Measurements from ENCODE around the gene RXRB. TPM values are rescaled to one million over a fixed set of nuclear protein-coding genes. Genes with fewer than 3 reads are reported as not detected.

RXRB gene
- total and polyA plus RNA-seq, 2 of the 13 experiments (the other 11 are each of a cell fraction or from before 2014, with no cell fraction given): 26.7 to 55.7 TPM

DNA sequence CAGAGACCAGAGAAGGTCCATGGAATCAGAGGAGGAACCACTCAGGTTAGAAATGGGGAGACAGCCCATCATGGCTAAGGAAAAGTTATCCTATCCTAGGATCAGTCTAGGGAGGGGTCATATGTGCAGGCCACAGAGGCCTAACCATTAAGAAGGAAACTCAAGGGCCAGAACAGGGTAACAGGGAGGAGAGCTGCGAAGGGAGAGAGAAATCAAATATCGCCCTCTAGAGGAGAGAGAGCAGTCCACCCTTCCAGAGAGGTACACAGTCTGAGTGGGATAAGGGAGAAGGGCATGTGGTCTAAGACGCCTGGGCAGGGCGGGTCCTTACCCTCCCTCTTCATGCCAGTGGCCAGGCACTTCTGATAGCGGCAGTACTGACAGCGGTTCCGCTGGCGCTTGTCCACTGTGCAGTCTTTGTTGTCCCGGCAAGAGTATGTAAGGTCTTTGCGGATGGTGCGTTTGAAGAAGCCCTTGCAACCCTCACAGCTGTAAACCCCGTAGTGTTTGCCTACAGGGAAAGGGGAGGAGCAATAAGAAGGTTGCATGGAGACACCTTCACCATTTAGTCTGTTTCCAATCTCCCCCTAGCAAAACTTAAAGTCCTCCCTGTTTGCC lies 2.9 kb downstream of the RXRB start (continued):
- TF ChIP-seq, protein P1, sequence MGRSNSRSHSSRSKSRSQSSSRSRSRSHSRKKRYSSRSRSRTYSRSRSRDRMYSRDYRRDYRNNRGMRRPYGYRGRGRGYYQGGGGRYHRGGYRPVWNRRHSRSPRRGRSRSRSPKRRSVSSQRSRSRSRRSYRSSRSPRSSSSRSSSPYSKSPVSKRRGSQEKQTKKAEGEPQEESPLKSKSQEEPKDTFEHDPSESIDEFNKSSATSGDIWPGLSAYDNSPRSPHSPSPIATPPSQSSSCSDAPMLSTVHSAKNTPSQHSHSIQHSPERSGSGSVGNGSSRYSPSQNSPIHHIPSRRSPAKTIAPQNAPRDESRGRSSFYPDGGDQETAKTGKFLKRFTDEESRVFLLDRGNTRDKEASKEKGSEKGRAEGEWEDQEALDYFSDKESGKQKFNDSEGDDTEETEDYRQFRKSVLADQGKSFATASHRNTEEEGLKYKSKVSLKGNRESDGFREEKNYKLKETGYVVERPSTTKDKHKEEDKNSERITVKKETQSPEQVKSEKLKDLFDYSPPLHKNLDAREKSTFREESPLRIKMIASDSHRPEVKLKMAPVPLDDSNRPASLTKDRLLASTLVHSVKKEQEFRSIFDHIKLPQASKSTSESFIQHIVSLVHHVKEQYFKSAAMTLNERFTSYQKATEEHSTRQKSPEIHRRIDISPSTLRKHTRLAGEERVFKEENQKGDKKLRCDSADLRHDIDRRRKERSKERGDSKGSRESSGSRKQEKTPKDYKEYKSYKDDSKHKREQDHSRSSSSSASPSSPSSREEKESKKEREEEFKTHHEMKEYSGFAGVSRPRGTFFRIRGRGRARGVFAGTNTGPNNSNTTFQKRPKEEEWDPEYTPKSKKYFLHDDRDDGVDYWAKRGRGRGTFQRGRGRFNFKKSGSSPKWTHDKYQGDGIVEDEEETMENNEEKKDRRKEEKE (IDR thresholded peaks at IDR 0.05): no peak
- TF ChIP-seq ZNF292 (CRISPR knock-in tag; IDR thresholded peaks at IDR 0.05; ENCODE audit: borderline replicate concordance, low read depth): no peak
- TF ChIP-seq, protein P2, sequence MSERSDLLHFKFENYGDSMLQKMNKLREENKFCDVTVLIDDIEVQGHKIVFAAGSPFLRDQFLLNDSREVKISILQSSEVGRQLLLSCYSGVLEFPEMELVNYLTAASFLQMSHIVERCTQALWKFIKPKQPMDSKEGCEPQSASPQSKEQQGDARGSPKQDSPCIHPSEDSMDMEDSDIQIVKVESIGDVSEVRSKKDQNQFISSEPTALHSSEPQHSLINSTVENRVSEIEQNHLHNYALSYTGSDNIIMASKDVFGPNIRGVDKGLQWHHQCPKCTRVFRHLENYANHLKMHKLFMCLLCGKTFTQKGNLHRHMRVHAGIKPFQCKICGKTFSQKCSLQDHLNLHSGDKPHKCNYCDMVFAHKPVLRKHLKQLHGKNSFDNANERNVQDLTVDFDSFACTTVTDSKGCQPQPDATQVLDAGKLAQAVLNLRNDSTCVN (CRISPR knock-in tag; IDR thresholded peaks at IDR 0.05; ENCODE audit: borderline replicate concordance): 0 out of 2 replicates have a peak, but pooled peaks have one; percentile 10
- no peak for TF ChIP-seq ZNF781 (CRISPR knock-in tag; IDR thresholded peaks at IDR 0.05; ENCODE audit: borderline replicate concordance, not compliant biosample characterization)
- TF ChIP-seq CHD4 (IDR thresholded peaks at IDR 0.05; ENCODE audit: borderline replicate concordance, low read length): peak; percentile 77; the same call in 1 of the 2 replicates
- TF ChIP-seq KDM2A (CRISPR knock-in tag; IDR thresholded peaks at IDR 0.05; ENCODE audit: borderline replicate concordance, low read depth): peak; percentile 43; the same call in 1 of the 2 replicates
- TF ChIP-seq, protein P3, sequence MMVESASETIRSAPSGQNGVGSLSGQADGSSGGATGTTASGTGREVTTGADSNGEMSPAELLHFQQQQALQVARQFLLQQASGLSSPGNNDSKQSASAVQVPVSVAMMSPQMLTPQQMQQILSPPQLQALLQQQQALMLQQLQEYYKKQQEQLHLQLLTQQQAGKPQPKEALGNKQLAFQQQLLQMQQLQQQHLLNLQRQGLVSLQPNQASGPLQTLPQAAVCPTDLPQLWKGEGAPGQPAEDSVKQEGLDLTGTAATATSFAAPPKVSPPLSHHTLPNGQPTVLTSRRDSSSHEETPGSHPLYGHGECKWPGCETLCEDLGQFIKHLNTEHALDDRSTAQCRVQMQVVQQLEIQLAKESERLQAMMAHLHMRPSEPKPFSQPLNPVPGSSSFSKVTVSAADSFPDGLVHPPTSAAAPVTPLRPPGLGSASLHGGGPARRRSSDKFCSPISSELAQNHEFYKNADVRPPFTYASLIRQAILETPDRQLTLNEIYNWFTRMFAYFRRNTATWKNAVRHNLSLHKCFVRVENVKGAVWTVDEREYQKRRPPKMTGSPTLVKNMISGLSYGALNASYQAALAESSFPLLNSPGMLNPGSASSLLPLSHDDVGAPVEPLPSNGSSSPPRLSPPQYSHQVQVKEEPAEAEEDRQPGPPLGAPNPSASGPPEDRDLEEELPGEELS (CRISPR knock-in tag; IDR thresholded peaks at IDR 0.05): 0 out of 2 replicates have a peak, but pooled peaks have one; percentile 6
- no peak for TF ChIP-seq ZNF563 (CRISPR knock-in tag; IDR thresholded peaks at IDR 0.05)
- no peak for TF ChIP-seq POLR2A (IDR thresholded peaks at IDR 0.05; ENCODE audit: insufficient read depth in 1 of 2, low read depth in 2 of 2, low read length in 2 of 2)
- TF ChIP-seq, protein P4, sequence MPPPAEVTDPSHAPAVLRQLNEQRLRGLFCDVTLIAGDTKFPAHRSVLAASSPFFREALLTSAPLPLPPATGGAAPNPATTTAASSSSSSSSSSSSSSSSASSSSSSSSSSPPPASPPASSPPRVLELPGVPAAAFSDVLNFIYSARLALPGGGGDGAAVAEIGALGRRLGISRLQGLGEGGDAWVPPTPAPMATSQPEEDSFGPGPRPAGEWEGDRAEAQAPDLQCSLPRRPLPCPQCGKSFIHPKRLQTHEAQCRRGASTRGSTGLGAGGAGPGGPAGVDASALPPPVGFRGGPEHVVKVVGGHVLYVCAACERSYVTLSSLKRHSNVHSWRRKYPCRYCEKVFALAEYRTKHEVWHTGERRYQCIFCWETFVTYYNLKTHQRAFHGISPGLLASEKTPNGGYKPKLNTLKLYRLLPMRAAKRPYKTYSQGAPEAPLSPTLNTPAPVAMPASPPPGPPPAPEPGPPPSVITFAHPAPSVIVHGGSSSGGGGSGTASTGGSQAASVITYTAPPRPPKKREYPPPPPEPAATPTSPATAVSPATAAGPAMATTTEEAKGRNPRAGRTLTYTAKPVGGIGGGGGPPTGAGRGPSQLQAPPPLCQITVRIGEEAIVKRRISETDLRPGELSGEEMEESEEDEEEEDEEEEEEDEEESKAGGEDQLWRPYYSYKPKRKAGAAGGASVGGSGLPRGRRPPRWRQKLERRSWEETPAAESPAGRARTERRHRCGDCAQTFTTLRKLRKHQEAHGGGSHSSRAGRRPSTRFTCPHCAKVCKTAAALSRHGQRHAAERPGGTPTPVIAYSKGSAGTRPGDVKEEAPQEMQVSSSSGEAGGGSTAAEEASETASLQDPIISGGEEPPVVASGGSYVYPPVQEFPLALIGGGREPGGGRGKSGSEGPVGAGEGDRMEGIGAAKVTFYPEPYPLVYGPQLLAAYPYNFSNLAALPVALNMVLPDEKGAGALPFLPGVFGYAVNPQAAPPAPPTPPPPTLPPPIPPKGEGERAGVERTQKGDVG (CRISPR knock-in tag; IDR thresholded peaks at IDR 0.05; ENCODE audit: borderline replicate concordance): 0 out of 2 replicates have a peak, but pooled peaks have one; percentile 51
- TF ChIP-seq, protein P5, sequence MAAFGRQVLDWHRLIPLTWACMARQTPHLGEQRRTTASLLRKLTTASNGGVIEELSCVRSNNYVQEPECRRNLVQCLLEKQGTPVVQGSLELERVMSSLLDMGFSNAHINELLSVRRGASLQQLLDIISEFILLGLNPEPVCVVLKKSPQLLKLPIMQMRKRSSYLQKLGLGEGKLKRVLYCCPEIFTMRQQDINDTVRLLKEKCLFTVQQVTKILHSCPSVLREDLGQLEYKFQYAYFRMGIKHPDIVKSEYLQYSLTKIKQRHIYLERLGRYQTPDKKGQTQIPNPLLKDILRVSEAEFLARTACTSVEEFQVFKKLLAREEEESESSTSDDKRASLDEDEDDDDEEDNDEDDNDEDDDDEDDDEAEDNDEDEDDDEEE (CRISPR knock-in tag; IDR thresholded peaks at IDR 0.05): peak; percentile 89
- TF ChIP-seq DNMT1 (CRISPR knock-in tag; IDR thresholded peaks at IDR 0.05): no peak
- TF ChIP-seq, protein P6, sequence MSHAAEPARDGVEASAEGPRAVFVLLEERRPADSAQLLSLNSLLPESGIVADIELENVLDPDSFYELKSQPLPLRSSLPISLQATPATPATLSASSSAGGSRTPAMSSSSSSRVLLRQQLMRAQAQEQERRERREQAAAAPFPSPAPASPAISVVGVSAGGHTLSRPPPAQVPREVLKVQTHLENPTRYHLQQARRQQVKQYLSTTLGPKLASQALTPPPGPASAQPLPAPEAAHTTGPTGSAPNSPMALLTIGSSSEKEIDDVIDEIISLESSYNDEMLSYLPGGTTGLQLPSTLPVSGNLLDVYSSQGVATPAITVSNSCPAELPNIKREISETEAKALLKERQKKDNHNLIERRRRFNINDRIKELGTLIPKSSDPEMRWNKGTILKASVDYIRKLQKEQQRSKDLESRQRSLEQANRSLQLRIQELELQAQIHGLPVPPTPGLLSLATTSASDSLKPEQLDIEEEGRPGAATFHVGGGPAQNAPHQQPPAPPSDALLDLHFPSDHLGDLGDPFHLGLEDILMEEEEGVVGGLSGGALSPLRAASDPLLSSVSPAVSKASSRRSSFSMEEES (CRISPR knock-in tag; IDR thresholded peaks at IDR 0.05): peak; percentile 25; the same call in 1 of the 2 replicates
- TF ChIP-seq, protein P7, sequence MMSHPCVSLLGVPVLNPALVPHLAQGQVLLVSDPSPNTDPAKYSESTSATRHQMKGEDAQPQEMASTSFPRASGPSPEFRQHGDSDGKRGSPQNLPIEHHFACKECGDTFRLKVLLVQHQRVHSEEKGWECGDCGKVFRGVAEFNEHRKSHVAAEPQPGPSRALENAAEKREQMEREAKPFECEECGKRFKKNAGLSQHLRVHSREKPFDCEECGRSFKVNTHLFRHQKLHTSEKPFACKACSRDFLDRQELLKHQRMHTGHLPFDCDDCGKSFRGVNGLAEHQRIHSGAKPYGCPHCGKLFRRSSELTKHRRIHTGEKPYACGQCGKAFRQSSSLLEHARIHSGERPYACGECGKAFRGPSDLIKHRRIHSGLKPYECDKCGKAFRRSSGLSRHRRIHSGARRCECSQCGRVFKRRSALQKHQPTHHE (CRISPR knock-in tag; IDR thresholded peaks at IDR 0.05; ENCODE audit: borderline replicate concordance): no peak
